Breast epithelium (tissue), 3 donors: ENCODE measurements around the gene BCO1.

Source experiments
- POLR2A ChIP-seq: fragments of 450-650 bp; IDR thresholded peaks from one replicate; pipeline ENCODE4 v1.6.1; 2016; ENCODE audit warnings: antibody characterized with exemption, mild to moderate bottlenecking, moderate library complexity
- POLR2AphosphoS5 ChIP-seq, 3 donors: sonication (generic); formaldehyde crosslinking; IDR thresholded peaks; one replicate each; pipeline ENCODE4 v1.6.1; 2017; ENCODE audit warnings: antibody characterized with exemption in 3 of 3
- TF ChIP-seq, protein P1 (sequence below), 3 donors: fragments of 450-650 bp; IDR thresholded peaks; one replicate each; pipeline ENCODE4 v1.5.1; 2016 to 2017; ENCODE audit warnings: antibody characterized with exemption in 3 of 3, mild to moderate bottlenecking in 3 of 3, moderate library complexity in 3 of 3

DNA sequence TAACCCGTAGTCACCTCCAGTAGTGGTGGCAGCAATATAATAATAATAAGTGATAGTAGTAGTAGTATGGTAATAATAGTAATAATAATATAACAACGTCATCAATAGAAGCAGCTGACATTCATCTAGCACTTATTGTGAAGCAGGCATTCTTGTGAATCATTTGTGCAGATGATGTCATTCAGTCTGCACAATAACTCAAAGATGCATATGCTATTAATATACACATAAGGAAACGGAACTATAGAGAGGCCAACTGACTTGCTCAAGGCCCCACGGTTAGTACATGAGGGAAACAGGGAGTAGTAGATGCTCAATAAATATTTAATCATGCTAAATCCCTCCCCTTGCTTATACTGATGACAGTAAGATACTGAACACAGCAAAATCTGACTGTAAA lies 40.9 kb downstream of the BCO1 start:
- TF ChIP-seq, protein P1, sequence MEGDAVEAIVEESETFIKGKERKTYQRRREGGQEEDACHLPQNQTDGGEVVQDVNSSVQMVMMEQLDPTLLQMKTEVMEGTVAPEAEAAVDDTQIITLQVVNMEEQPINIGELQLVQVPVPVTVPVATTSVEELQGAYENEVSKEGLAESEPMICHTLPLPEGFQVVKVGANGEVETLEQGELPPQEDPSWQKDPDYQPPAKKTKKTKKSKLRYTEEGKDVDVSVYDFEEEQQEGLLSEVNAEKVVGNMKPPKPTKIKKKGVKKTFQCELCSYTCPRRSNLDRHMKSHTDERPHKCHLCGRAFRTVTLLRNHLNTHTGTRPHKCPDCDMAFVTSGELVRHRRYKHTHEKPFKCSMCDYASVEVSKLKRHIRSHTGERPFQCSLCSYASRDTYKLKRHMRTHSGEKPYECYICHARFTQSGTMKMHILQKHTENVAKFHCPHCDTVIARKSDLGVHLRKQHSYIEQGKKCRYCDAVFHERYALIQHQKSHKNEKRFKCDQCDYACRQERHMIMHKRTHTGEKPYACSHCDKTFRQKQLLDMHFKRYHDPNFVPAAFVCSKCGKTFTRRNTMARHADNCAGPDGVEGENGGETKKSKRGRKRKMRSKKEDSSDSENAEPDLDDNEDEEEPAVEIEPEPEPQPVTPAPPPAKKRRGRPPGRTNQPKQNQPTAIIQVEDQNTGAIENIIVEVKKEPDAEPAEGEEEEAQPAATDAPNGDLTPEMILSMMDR (IDR thresholded peaks at IDR 0.05) = no peak
- TF ChIP-seq POLR2AphosphoS5 (IDR thresholded peaks at IDR 0.05) (no peak), POLR2A (no peak)
